Measurements from ENCODE around the gene APCDD1L.

GRCh38 chr20:58546416-58546711 lies 31.2 kb upstream of the APCDD1L start:
- no peak for TF ChIP-seq CREB1 (IDR thresholded peaks at IDR 0.05; ENCODE audit: low read depth)
- no peak for TF ChIP-seq EP300 (IDR thresholded peaks at IDR 0.05; ENCODE audit: borderline replicate concordance)
- no peak for TF ChIP-seq TAF1 (IDR thresholded peaks at IDR 0.05; ENCODE audit: low read depth)
- no peak for TF ChIP-seq REST (IDR thresholded peaks at IDR 0.05; ENCODE audit: low read depth)
- no peak for TF ChIP-seq NFIC (IDR thresholded peaks at IDR 0.05)
- no peak for TF ChIP-seq YY1 (IDR thresholded peaks at IDR 0.05; ENCODE audit: low read depth)

Measured in Ishikawa (cell line).